Stimulated activated CD4-positive, alpha-beta T cell treated with anti-CD3 and anti-CD28 coated beads, TNF-alpha, amount 100 ng/mL, for 48 hours (primary cell): ENCODE data around the gene LMOD2.

ENCODE experiments used
- DNase-seq, 3 donors: peaks; one replicate each; pipeline ENCODE4 v3.0.0-alpha.2; 2020; ENCODE audit warnings: low read depth in 3 of 3

Gene LMOD2

DNA sequence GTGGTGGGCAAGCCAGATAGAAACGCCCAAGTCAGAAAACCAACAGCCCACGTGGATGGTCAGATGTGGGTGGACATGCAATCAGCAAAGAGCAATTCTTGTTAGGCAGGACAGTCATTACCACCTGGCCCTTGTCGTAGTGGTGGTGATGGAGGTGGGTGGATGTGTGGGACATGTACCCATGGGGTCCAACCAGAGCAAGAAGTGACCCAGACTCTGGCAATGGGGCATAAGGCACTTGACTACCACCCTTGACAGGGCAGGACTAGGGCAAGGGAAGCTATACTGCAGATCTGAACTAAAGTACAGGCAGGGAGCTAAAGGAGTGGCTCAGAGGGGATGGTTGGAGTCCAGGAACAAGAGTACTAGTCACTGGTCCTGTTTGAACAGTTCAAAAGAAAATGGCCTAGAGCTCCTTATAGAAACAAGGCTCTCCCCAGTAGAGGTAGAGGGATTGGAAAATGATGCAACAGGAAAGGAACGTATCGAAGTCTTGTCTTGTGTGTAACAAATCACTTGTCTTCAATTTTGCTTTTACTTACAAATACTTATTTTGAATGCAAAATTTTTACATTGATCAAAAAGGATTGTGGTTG, 17.6 kb downstream of the LMOD2 start:
- no peak for DNase-seq

DNA sequence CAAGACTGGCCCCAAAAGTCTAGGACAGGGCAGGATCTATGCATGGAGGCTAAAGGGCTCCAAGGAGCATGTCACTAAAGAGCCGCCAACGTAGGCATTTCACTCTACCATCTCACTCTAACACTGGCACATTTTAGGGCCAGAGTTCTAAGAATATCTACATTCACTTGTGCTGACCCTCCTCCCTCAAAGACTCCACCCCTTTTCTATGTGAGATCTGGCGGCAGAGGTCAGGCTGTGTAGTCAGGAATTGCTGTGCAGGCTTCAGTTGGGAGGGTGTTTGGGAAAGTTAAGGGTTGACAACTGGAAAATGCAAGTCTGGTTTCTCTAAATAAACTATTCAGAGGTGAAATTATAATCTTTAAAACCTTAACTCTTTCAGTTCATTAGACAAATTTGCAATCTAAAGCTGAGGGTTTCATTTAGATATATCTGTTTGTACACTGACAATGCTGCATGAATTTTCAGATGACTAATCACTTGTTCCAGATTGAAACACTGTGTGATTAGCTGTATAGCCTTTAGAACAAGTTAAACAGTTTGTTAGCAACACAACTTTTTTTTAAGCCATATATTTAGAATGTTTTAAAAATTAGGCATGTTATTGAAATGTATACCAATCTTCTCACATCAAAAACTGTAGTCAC, 18.2 kb downstream of the LMOD2 start:
- no peak for DNase-seq

DNA sequence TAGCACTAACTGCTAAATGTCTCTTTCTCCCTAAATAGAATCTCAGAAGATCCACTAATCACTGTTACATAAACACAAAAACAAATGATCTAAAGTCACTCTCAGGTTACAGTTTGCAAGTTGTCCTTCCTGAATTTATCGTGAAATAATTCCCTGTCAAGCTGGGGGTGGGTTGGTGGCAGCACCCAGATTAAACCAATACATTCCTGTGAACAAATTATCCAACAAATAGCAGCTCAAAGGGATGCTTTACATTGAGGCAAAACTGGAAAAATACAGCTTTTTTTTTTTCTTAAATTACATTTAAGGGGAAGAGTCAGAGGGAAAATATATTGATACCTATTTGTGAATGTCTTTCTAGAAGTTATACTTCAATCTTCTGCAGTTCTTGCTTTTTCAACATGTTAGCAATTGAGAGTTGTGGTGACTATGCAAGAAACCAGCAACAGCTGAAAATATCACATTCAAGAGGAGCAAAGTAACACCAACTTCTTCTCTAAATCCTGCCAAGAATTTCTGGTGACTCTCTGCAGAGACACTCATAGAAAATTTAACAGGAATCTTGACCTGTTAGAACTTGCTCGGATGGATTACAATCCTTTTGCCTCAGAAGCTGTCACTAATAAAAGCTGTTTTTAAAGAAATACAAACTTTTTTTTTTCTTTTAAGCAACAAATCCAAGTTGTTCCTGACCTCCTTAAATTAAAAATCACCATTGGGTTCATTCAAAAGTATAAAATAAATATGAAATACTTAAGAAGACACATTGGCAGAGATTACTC, 18.9 kb downstream of the LMOD2 start:
- DNase-seq = no peak

DNA sequence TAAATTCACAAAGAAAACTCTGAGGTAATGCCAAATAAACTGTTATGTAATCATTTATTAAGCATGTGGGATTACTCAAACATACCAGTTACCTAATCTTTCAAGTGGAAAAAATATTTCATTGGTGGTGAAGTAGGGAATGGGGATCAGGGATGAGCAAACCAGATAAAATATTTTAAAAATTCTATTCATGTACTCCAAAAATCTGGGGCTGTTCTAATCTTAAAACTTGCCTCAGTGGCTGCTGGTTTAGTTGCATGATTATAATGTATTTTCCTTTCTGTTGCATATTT, 19.5 kb downstream of the LMOD2 start:
- DNase-seq = no peak

DNA sequence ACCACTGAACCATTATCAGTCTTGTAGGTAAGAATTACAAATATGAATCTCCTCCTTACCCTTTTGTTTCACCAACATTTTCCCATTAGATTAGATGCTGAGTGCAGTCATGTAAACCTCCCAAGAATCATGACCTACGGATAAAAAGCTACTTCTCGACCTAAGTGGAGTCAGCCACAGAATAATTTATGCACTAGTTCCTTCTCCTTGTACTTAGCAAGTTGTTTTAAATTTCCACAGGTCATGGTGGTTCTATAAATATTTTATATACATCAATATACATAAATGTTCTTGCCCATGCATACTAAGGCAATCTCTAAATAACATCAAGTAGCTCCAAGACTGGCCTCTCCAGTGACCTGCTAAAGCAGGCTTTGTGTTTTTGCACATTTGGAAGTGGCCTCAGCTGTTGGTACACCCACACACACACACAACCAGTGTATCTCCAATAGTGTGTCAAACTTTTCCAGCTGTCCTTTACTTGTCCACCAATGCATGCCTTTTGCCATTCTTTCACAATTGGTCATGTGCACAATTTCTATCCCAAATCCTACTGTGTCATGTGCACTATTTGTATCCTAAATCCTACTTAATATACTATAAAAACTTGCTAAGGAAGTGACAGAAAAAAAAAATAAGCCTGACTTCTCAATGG, 21.5 kb downstream of the LMOD2 start:
- no peak for DNase-seq

DNA sequence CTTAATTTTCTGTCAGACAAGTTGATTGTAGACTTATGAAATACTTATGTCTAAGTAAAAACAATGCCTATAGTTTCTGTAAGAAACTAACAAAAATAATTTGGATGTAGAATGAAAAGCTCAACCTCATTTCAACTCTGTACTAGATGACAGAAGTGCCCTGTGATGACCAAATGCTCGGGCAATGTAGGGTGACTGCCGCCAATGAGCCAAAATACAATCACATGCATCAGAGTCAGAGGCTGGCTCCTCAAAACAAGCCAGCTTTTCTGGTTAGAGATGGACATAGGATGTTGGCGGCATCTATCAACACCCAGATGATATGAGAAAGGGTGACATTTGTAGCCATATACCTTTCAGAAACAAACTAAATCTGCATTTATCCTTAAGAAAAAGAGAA, 23.9 kb downstream of the LMOD2 start:
- no peak for DNase-seq

DNA sequence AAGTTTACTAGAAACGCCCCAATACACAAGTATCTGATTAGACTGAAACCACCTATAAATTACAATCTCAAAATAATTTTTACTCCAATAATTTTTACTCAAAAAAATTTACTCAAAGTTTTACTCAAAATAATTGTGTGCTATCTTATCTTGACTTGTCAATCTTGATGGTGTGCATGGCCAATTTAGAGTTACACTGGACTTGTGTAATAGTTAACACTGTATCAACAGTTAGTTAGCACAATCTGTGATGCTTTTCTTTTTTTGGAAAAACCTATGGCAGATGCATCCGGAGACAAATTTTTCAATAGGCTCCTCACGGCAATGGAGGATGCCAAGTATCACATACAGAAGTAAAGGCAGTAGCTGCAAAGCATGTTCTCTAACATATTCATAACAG, 24.9 kb downstream of the LMOD2 start:
- DNase-seq = no peak

DNA sequence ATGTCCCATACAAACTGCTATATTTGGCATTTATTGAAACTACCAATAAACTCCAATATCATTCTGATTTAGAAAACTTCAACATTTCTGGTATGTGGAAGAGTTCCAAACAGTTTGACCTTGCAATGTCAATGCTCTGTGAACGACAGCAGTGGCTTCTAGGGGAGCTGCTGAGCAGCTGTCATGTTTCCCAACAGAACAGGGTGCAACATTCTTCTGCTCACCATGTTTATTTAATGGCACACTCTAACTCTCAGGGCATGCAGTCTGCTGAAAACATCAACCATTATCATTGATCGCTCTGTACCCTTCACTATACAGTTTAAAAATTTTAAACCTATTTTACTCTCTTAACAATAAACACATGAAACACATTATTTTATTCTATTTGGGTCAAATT, 25.9 kb downstream of the LMOD2 start:
- DNase-seq = no peak

DNA sequence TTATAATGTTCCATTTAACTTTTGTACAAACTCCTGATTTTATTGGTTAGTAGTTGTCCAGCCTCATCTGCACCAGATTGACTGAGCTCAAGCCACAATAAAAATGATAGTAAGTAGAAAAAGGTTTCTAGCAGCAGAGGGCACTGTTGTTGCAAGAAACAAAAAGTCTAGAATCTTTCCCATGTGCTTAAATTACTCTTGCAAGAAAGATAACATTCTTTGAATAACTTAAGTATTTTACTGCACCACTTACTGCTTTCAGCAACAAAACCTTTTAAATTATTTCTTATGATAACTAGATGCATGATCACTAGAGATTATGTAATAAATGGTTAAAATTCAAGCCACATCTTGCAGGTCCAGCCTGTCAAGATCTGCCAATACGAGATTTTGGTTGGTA, 27.0 kb downstream of the LMOD2 start:
- DNase-seq = no peak

DNA sequence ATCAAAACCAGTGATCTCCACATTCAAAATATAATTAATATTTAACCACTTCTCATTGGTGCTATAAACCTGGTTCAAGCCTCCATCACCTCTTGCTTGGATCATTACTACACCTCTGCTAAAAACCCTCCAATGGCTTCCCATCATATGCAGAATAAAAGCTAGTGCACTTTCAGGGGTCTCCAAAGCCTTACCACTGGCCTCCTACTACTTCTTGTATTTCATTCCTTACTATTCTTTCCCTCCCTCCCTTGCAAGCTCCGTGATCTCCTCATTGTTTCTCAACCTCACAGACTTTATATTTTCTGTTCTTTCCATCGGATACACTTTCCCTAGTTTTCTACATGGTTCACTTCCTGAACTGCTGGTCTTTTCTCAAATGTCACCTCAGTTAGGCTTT, 31.5 kb downstream of the LMOD2 start:
- no peak for DNase-seq

DNA sequence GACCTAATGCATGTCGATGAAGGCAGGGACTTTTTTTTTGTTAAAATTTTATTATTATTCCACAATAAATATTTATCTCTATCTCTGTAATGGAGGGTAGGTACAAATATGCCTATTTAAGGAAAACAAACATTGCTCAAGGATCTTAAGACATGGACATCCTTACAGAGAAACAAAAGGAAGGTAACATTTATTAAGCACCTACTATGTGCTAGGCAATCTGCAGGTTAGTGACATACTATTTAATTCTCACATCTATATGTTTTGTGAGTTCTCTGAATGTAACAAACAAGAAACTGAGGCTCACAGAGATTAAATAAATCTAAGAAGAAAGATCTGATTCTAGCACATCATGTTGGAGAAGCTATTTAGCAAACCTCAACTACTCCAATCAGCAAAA, 32.1 kb downstream of the LMOD2 start:
- no peak for DNase-seq

DNA sequence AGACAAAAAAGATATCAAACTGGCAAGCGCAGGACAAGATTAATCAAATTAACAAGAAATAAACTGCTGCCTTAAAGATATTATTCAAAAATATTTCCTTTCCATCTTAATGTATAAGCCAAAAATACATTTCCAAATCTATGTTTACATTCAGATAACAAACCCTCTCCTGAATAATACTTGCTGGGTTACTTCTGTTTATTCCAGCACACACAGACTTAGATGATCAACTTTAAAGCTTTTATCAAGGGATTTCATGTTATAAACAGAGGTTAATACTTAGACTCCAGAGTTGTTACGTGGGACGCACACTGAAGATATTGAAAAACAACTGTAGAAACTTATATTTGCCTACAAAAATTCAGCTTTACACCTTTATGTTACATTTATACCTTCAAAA, 33.6 kb downstream of the LMOD2 start:
- no peak for DNase-seq

DNA sequence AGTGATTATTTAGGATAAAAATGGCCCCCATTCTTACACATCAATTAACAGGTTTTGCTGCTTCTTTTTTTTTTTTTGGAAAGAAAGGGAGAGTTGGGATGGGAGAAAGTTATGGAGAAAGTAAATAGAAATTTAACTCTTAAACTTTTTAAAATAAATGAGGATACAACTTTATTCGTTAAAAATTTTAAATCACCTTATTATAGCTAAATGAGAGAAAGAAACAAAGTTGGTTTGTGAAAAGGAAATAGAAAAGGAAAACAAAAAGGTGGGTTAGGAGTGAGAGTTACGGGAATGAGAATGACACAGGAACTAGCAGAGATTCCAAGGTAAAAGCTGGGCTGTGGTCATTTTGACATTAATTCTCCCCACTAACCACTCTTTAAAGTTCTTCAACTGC, 34.9 kb downstream of the LMOD2 start:
- no peak for DNase-seq

DNA sequence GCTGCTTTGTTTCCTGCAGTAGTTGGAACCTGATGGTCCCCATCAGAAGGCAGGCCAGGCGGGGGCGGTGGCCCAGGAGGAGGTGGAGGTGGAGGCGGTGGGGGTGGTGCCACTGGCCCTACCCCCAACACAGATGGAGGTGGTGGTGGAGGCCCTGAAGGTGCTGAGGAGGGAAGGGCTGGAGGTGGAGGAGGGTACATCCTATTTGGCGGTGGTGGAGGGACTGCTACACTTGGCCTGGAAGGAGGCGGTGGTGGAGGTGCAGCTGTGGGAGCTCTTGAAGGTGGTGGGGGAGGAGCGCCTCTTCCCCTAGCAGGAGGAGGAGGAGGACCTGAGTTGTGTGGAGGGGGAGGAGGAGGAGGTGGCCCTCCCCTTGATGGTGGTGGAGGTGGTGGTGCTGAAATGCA, 36.8 kb downstream of the LMOD2 start:
- DNase-seq = no peak

DNA sequence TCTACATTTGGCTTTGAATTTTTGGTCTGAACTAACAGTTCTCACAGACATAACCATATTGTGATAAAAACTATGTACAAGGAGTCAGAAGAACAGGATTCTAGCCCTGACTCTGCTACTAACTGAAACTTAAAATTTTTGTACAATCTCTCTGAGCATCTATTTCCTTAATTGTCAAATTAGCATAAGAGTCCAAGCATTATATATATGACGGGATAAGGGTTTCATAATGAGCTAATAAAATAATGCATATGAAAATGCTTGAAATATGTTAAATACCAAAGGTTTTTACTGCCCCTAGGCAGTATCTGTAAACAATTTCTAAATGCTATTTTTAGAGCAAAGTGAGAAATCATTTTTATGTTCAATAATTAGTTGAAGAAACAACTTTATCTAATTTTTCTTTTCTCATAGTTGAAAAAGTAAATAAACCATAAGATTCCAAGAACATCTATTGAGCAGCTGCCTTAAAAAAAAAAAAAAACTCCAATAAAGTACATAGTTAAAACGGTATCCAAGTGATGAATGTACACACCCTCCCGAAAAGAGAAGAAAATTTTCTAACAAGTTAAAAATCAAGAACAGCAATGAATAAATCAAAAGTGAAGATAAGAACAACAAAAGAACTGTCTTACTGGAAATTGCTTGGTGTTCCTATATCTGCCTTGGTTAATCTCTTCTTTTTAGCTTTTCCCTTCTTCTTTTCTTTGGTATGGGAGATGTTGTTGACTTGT, 40.4 kb downstream of the LMOD2 start:
- no peak for DNase-seq

DNA sequence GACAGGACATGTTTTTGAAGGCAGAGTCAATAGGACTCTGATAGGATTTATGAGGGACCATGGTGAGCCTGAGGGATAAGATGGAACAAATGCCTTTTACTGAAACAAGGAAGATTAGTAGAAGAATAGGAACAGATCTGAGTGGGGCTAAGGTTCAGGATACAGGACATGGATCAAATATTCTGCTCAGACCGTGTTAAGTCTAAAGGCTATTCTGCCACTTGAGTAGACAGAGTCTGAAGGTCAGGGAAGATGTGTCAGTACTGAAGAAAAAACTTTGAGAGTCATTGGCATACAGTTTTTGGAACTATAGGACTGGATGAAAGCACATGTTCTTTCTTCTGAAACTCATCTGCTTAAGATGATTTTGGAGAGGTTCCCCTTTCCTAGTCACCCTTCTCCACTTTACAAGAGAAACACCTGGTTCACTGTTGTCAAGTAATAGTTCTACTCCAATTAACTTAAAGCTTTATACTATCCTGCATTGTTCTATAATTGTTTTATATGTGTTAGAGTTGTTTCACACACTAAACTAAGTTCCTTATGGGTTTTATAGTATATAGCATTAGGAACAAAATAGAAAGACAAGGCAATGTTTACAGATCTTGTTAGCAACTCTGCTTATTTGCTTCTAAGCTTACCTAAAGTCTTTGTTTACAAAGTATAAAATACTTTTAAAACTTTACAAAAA, 49.7 kb downstream of the LMOD2 start:
- no peak for DNase-seq

DNA sequence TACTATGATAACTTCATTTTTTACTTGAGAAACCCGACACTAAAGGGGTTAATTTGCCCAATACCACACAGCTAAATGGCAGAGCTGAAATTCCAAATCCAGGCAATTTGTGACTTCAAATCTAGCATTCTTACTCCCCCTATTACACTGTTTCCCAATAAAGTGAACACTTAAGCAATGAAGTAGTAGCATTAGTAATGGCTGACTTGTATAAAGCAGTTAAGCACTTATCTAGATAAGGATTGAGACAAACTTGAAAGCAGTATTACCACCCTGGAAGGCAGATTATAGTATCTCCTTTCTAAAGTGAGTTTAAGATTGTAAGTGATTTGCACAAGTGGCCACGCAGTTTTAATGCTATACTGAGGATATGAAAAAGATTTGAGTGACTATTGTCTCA, 53.9 kb downstream of the LMOD2 start:
- no peak for DNase-seq

DNA sequence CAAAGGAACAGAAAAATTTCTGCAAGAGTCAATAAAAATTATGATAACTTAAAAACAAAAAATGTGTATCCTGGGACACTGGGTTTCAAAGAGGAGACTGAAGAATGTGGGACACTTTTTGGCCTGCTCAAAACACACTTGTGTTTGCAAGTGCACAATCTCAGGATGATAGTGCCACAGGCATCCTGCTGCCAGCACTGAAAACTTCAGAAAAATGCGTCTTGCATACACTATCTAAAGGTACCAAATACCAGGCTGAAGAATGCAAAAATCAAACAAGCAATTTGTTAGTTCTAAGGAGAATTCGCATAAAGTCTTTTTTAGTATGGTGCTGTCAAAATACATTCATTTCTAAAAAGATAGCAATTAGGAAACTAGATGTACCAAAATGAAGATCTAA, 55.0 kb downstream of the LMOD2 start:
- no peak for DNase-seq

DNA sequence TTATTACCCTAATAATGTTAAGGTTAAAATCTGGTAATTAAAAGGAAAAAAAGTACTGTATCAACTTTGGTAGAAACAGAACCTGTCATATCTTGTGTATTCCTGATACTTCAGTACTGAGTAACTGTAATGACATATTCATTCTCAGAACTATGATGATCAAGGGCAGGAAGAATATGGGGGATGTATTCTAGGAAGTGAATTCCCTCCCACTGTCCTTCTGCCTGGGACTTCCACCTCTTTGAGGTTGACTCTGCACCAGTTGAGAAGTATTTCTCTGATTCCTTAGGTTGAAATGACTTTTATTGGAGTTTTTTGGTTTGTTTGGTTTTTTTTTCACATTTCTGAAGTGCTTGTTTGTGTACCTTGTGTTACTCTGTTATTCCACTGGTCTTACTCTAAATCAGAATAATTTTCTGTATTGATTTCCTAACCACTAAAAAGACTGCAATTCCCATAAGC, 56.2 kb downstream of the LMOD2 start:
- no peak for DNase-seq

DNA sequence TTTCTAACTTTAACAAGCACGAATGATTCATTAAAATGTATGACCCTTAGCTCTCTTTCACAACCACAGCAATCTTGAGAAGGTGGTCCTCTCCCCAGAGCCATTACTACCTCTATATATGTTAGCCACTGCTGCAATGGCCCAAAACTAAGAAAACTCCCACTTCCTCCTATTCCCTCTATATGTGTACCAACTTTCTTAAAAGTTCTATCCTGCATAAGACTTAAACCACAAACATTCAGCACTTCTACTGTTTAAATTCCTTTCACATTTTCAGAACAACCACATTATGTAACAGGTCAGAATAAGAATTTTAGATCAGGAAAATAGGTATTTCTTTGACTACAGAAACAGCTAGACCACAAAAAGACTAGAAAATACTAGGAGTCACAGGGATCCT, 57.0 kb downstream of the LMOD2 start:
- DNase-seq = no peak
